Measurements from ENCODE around the gene PKM.

- TF ChIP-seq, protein P1, sequence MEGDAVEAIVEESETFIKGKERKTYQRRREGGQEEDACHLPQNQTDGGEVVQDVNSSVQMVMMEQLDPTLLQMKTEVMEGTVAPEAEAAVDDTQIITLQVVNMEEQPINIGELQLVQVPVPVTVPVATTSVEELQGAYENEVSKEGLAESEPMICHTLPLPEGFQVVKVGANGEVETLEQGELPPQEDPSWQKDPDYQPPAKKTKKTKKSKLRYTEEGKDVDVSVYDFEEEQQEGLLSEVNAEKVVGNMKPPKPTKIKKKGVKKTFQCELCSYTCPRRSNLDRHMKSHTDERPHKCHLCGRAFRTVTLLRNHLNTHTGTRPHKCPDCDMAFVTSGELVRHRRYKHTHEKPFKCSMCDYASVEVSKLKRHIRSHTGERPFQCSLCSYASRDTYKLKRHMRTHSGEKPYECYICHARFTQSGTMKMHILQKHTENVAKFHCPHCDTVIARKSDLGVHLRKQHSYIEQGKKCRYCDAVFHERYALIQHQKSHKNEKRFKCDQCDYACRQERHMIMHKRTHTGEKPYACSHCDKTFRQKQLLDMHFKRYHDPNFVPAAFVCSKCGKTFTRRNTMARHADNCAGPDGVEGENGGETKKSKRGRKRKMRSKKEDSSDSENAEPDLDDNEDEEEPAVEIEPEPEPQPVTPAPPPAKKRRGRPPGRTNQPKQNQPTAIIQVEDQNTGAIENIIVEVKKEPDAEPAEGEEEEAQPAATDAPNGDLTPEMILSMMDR (IDR thresholded peaks at IDR 0.05), result no peak
- peak; percentile 98 for TF ChIP-seq POLR2A (IDR thresholded peaks at IDR 0.05)
- TF ChIP-seq EP300 (IDR thresholded peaks at IDR 0.05; ENCODE audit: low read depth), result peak; percentile 42
Observed at GRCh38 chr15:72231066-72231832, at the start of gene PKM.

All from transverse colon (tissue), 3 donors.